GM19467 (cell line): Measurements from ENCODE around the gene RAPH1.

Source experiments
- ATAC-seq: cut with Tn5 transposase; IDR thresholded peaks from one replicate; pipeline ENCODE4 v1.9.1; 2021; ENCODE audit warnings: mild to moderate bottlenecking, moderate library complexity; ENCODE audit not compliant: unreplicated experiment

RAPH1 gene

GRCh38 chr2:203492965-203493364 is 42.1 kb downstream of the RAPH1 start:
- ATAC-seq: no peak

DNA sequence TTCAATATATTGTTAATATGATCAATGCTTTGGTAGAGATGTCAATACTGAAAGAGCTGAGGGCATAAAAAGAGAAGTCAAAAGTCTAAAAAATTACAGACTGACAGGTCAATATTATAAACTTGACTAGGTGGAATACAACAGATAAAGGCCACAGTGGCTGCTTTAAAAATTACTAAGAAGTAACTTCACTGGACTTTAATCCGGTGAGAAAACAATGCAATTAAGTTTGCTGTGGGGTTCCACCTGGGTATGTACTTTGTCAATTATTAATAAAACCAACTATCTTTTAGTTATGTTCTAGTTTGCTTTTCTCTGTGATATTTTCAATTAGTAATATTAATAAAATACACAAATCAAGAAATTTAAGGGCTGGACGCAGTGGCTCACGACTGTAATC is 44.7 kb downstream of the RAPH1 start:
- ATAC-seq: no peak

DNA sequence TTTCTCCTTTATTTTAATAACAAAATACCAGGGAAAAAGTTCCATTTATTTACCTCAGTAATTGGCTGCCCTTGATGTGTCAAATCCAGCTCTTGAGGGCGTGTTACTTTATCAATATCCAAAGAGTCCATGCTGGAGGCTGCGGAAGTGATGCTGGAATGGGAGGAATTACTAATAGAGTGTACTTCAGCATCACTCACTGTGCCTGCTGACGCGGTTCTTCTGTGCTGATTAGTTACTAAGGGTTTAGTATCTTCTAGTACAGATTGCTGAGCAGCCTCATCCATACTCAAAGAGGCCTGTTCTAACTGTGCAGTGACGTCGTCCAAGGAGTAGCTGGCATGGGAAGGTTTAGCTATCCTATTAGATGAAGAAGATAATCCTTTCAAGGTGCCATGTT is 45.6 kb downstream of the RAPH1 start:
- ATAC-seq: no peak

DNA sequence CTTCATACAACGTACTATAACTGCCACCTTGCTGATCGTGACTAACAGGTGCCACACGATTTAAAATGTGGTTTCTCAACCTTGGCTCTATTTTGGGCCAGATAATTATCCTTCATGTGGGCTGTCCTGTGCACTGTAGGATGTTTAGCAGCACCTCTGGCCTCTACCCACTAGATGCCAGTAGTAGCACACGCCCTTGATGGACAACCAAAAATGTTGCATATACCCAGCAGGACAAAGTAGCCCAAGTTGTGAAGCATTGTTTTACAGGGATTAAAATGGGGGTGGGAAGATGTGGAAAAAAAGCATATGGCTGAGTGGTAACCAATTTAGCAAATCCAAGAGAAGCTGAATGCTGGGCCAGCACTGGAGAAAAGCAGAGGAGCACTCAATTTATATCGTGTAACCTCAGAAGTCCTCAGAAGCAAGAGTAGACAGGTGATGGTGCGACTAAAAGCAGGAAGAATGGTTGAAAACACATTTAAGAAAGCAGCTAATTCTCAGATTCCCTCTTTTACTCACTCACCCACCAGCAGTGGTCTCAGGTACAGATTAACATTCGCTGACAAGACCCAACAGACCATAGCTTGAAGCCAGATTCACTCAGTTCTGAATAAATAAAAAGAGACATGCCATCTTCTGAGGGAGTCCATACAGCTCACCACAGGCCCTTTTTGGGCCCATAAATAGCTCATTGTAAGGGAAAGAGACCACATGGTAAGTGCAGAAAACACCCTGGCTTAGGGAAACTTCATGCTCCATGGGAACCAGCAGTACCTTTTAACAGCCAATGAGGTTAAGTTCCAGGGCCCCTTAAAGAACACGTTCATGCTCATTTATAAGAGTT is 50.6 kb downstream of the RAPH1 start:
- no peak for ATAC-seq

GRCh38 chr2:203480623-203481022 is 54.5 kb downstream of the RAPH1 start:
- no peak for ATAC-seq

GRCh38 chr2:203476881-203477280 is 58.2 kb downstream of the RAPH1 start:
- no peak for ATAC-seq

DNA sequence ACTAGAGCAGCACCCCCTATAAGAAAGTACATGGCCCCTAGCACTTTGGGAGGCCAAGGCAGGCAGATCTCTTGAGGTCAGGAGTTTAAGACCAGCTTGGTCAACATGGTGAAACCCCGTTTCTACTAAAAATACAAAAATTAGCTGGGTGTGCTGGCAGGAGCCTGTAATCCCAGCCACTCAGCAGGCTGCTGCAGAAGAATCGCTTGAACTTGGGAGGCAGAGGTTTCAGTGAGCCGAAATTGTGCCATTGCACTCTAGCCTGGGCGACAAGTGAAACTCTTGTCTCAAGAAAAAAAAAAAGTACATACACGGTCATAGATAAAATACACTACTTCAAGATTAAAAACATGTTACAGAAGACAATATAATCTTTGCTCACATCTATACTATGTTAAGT is 63.8 kb downstream of the RAPH1 start:
- no peak for ATAC-seq

DNA sequence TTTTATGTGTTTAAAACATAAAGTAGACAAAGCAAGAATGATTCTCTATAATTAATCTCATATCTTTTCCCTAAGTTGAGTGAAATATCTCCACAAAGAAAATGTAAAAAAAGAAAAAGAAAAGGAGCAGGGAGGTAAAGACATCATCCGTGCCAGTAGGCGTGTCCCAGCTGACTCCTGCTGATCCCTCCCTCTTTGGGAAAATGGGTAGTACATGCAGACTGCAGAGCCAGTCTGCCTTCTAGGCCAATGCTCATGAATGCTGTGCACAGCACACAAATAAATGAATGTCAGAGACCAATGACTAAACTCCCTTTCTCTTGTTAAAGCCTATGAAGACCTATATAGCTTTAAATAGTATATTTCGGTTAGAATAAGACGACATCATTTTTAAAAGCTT is 64.7 kb downstream of the RAPH1 start:
- ATAC-seq: no peak

DNA sequence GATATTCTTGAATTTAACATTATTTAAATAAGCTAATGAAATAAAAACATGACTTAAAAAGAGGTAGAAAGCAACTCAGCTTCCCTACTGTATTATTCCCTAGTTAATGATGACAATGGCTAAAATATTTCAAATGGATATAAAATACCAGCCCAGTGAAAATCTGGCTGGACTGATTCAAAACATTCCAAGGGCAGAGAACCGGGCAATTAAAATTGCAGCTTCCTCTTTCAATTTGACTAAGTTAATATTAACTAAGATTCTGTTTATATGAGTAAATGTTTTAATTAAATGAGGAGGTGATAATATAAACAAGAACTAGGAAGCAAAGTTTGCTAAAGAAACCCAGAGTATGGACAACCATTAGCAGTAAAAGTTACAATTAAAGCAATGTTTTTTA is 65.6 kb downstream of the RAPH1 start:
- ATAC-seq: no peak

- ATAC-seq: no peak
These were observed 71.8 kb downstream of the RAPH1 start for GRCh38 chr2:203463266-203463678.

DNA sequence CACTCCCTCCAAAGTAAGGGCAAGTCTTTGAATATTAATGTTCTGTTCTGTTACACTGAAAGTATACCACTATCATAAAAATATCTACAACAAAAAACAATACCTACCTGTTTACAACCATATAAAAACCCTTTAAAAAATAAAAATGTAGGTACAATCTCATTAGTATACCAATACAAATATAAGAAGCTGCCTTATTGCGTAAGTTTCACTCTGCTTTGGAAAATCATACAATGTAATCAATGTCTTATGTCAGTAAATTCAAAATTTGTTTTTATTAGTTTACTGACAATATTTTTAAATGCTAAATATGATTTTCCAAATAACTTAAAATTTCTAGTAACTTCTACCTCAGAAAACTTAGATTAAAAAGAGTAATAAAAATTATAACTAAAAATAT is 72.8 kb downstream of the RAPH1 start:
- ATAC-seq: no peak

GRCh38 chr2:203461746-203462145 is 73.4 kb downstream of the RAPH1 start:
- ATAC-seq: no peak

DNA sequence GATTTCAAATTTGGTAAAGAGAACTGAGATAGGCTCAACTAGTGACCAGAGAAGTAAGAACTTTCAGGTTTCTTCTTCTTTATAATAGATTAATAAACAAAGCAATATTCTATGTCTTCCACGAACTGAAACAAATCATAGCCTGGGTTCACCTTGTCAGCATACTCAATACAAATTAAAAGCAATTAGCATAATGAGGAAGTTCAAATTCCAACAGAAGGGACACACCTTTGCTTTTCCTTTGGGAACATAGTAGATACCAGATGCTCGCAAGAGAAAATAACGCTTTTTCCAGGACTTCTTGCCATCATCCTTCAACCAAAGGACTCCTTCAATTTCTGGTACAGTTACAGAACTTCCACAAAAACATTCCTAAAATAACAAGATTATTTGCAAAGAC is 79.9 kb downstream of the RAPH1 start:
- no peak for ATAC-seq

- no peak for ATAC-seq
These were observed 81.1 kb downstream of the RAPH1 start for GRCh38 chr2:203453858-203454451.

DNA sequence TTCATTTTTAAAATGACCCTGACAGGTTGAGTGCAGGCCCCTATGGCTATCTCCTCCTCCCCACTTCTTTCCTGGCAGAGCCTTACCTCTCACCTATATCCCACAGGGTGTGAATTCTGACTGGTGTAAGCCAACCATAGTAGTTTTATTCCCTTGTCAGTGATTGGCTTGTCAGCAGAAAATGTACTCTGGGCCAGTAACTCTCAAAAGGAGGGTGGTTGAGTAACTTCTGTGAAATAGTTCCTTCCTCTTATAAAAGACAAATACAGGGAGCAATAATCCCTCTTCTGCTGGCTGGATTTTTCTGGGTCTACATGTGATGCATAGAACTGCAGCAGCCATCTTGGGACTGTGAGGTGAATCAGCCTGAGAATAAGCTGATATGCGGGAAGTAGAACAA is 83.4 kb downstream of the RAPH1 start:
- no peak for ATAC-seq

DNA sequence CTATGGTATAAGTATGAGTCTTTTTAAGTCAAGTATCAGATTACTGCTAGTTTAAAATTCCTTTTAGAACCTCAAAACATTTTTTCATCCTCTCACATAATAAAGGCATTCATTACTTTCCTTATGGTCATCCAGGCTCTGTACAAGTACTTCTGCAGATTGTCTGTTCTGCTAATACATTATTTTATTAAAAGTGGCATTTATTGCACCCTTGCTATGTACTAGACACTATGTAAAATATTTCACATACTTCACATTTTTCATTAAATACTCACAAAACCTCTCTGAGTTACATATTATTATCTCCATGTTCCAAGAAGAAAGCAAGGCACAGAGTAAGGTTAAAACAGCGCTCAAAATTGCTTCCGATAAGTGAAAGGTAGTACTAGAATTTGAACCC is 84.1 kb downstream of the RAPH1 start:
- ATAC-seq: no peak

- no peak for ATAC-seq
These were observed 84.5 kb downstream of the RAPH1 start for GRCh38 chr2:203450561-203450960.

DNA sequence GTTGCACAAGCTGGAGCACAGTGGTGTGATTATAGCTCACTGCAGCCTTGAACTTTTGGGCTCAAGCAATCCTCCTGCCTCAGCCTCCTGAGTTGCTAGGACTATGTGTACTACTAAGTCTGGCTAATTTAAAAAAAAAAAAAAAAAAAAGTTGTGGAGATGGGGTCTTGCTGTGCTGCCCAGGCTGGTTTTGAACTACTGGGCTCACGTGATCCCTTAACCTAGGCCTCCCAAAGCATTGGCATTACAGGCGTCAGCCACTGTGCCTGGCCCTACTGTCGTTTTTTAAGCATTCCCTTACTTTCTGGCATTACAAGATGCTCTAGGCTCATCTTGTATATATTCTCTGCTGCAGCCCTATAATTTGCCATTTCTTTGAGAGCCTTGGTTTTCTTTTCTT is 88.3 kb downstream of the RAPH1 start:
- ATAC-seq: no peak

DNA sequence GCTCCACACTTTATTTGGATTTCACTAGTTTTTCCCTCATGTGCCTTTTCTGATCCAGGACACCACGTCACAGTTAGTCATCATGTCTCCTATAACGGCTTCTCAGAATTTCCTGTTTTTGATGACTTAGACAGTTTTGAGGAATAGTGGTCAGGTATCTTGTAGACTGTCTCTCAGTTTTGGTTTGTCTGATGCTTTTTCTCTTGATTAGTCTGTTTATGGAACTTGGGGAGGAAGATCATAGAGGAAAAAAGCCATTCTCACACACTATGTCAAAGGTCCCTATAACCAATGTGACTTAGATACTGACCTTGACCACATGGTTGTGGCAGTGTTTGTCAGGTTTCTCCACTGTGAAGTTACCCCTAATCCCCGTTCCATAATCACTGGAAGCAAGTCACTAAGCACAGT is 89.0 kb downstream of the RAPH1 start:
- ATAC-seq: no peak

DNA sequence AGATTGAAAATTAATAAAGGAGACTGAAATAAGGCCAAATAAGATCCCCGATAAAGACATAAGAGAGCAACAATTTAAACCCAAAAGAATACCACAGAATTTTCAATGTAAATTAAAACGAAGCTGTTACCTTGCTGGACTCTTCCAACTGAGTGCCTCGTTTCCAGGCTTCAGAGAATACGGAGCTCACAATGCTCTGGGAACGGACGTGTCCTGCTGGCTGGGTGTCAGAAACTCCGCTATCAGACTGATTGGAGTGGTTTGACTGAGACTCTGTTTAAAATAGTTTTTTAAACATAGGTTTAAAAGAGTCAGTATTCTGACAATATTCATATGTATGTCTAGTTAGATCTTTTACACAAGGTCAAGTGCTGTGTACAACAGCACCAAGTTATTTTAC is 90.4 kb downstream of the RAPH1 start:
- no peak for ATAC-seq

DNA sequence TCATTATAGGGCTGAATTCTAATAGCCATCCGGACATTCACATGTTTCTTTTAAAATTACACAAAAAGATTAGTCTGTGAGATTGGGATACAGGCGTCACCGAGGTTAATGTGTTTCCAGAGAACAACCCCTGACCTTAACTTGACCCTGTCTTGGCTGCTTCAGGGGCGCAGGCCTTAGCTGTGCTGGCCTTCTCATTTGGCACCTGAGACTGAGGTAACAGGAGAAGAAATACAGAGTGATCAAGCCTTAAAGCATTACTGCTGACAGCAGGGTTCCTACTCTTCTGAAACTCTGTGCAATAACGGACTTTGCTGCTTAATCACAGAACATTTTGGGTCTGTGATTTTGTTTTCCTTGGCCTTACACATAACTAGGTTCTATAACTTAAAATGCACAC is 92.6 kb downstream of the RAPH1 start:
- ATAC-seq: no peak

- no peak for ATAC-seq
These were observed 93.6 kb downstream of the RAPH1 start for GRCh38 chr2:203441463-203441862.

- no peak for ATAC-seq
These were observed 94.4 kb downstream of the RAPH1 start for GRCh38 chr2:203440671-203441070.
